Stomach (tissue), 9 donors: Measurements from ENCODE around the gene NUDT16L1. TPM values are rescaled to one million over a fixed set of nuclear protein-coding genes. Genes with fewer than 3 reads are reported as not detected.

ENCODE experiments used
- DNase-seq, 2 donors: peaks; one replicate each; pipeline versions ENCODE4 v3.0.0 to v3.0.0-alpha.2; 2013 to 2019
- H3K27ac ChIP-seq, 5 donors: fragments of 200-600 bp in 4 of 5; sonication (generic) in 4 of 5; one replicate each; pipeline ENCODE4 v1.5.1; 2013 to 2019; ENCODE audit warnings: mild to moderate bottlenecking in 1 of 5, moderate library complexity in 1 of 5
- H3K27me3 ChIP-seq, 3 donors: fragments of 200-600 bp; sonication (generic); one replicate each; pipeline ENCODE4 v1.5.1; 2017 to 2019; ENCODE audit warnings: mixed run types in 1 of 3
- H3K36me3 ChIP-seq, 4 donors: fragments of 200-600 bp; sonication (generic); 1 replicate in 3 of 4; 2 replicates in 1 of 4; pipeline ENCODE4 v1.5.1; 2016 to 2019
- H3K4me1 ChIP-seq, 4 donors: fragments of 200-600 bp; sonication (generic); one replicate each; pipeline ENCODE4 v1.5.1; 2016 to 2019
- H3K4me3 ChIP-seq, 4 donors: fragments of 200-600 bp; sonication (generic) in 3 of 4; one replicate each; pipeline ENCODE4 v1.5.1; 2016 to 2019; ENCODE audit warnings: mild to moderate bottlenecking in 1 of 4
- H3K9me3 ChIP-seq, 4 donors: fragments of 200-600 bp; sonication (generic); one replicate each; pipeline ENCODE4 v1.5.1; 2016 to 2019
- EP300 ChIP-seq: sonication (generic); formaldehyde crosslinking; IDR thresholded peaks from one replicate; pipeline ENCODE4 v1.6.1; 2017; ENCODE audit warnings: antibody characterized with exemption
- POLR2A ChIP-seq, 4 donors: fragments of 450-650 bp; IDR thresholded peaks; one replicate each; pipeline ENCODE4 v1.6.1; 2016; ENCODE audit warnings: antibody characterized with exemption in 4 of 4, control low read depth in 2 of 4, mild to moderate bottlenecking in 1 of 4, moderate library complexity in 1 of 4
- POLR2AphosphoS5 ChIP-seq, 3 donors: sonication (generic); formaldehyde crosslinking; IDR thresholded peaks; one replicate each; pipeline ENCODE4 v1.6.1; 2016; ENCODE audit warnings: antibody characterized with exemption in 3 of 3
- WGBS, 5 donors: extraction: QIAGEN DNeasy Blood & Tissue Kit in 3 of 5; methylation state at CpG; one replicate each; pipeline versions ENCODE4 v1.1.5 to v1.1.7; 2013 to 2018; 5-methylcytosine and 5-hydroxymethylcytosine counted together
- intact Hi-C: fragments of 100-400 bp; cut with DNase I; formaldehyde crosslinking; loops from one replicate; pipeline ENCODE4 v1.15.1; 2023; ENCODE audit warnings: low total_unique reads
- polyA plus RNA-seq, 3 donors: library from polyadenylated mRNA; stranded (reverse); fragments of 200-250 nt; gene quantifications; one replicate each; pipeline ENCODE4 v1.2.3, GENCODE V29; 2013
- total RNA-seq, 5 donors: library from RNA; depleted of rRNA; stranded (reverse); fragments of >200 nt; gene quantifications; one replicate each; pipeline versions ENCODE4 v1.1.0 to v1.2.3, GENCODE V29; 2014 to 2016
- TF ChIP-seq, protein P1 (sequence below), 7 experiments: fragments of 450-650 bp in 4 of 7; fragments of 200-600 bp in 3 of 7; sonication (generic) in 3 of 7; IDR thresholded peaks; one replicate each; pipeline ENCODE4 v1.5.1; 2016 to 2019; ENCODE audit warnings: antibody characterized with exemption in 7 of 7, control low read depth in 2 of 7, mild to moderate bottlenecking in 1 of 7
- donor health status: healthy with polysubstance abuse.
- donor health status: Bipolar disorder and iron deficiency.
- donor health status: healthy.

The NUDT16L1 gene
- total and polyA plus RNA-seq, 8 donors, result 3.5 to 48.2 (median 35.3) TPM

DNA sequence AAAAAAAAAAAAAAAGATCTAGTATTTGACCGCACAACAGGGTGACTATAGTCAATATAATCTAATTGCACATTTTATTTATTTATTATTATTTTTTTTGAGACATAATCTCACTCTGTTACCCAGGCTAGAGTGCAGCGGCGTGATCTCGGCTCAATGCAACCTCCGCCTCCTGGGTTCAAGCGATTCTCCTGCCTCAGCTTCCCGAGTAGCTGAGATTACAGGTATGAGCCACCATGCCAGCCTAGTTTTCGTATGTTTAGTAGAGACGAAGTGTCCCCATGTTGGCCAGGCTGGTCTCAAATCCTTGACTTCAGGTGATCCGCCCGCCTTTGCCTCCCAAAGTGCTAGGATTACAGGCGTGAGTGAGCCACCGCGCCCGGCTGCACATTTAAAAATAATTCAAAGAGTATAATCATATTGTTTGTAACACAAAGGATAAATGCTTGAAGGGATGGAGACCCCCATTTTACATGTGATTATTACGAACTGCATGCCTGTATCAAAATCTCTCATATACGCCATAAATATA lies 39.9 kb downstream of the NUDT16L1 start:
- H3K4me3 ChIP-seq, result peak overlapping the region; percentile 96 to 98 (median 97)
- TF ChIP-seq POLR2A (IDR thresholded peaks at IDR 0.05) (no peak), EP300 (no peak), POLR2AphosphoS5 (IDR thresholded peaks at IDR 0.05) (no peak)
- TF ChIP-seq, protein P1, sequence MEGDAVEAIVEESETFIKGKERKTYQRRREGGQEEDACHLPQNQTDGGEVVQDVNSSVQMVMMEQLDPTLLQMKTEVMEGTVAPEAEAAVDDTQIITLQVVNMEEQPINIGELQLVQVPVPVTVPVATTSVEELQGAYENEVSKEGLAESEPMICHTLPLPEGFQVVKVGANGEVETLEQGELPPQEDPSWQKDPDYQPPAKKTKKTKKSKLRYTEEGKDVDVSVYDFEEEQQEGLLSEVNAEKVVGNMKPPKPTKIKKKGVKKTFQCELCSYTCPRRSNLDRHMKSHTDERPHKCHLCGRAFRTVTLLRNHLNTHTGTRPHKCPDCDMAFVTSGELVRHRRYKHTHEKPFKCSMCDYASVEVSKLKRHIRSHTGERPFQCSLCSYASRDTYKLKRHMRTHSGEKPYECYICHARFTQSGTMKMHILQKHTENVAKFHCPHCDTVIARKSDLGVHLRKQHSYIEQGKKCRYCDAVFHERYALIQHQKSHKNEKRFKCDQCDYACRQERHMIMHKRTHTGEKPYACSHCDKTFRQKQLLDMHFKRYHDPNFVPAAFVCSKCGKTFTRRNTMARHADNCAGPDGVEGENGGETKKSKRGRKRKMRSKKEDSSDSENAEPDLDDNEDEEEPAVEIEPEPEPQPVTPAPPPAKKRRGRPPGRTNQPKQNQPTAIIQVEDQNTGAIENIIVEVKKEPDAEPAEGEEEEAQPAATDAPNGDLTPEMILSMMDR (IDR thresholded peaks at IDR 0.05), result no peak
- no peaks in the 10 kb centered on the region for H3K27me3 ChIP-seq
- intact Hi-C loops, result no loop called here
- peaks cover 9 to 37% (median 28%) of the 10 kb centered on the region in 4 donors for H3K36me3 ChIP-seq
- DNase-seq, result no peak
- H3K9me3 ChIP-seq, result no peaks in the 10 kb centered on the region
- peak overlapping the region in 3 of 5 donors; percentile 86 to 90 (median 88) for H3K27ac ChIP-seq
- WGBS, 5 donors, result 20 to 30% (median 22%) methylated on average over 17 of the region's 17 CpGs
- peaks cover 6 to 23% (median 20%) of the 10 kb centered on the region in 4 donors for H3K4me1 ChIP-seq

DNA sequence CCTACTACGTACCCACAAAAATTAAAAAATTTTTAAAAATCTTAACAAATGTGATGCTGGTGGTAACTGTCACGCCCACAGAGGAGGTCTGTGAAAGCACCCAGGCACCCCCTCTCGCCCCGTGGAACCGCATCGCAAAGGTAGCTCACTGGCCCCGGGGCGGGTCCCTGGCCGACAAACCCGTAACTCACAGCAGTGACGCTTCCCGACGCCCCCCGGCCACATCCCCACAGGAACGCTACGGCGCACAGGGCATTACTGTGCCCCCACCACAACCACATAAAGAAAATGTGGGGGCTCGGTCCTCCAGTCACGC lies 40.3 kb downstream of the NUDT16L1 start:
- Histone ChIP-seq H3K27me3 (no peaks in the 10 kb centered on the region), H3K9me3 (no peaks in the 10 kb centered on the region), H3K36me3 (peaks cover 5 to 33% (median 24%) of the 10 kb centered on the region in 4 donors), H3K4me3 (peak overlapping the region; percentile 96 to 98 (median 97)), H3K4me1 (peaks cover 6 to 23% (median 20%) of the 10 kb centered on the region in 4 donors), H3K27ac (peak overlapping the region; percentile 80 to 93 (median 88))
- intact Hi-C loops, result no loop called here
- no peak for TF ChIP-seq POLR2AphosphoS5 (IDR thresholded peaks at IDR 0.05)
- TF ChIP-seq, protein P1 (IDR thresholded peaks at IDR 0.05), result no peak
- TF ChIP-seq POLR2A (IDR thresholded peaks at IDR 0.05), result no peak
- no peak for TF ChIP-seq EP300
- DNase-seq, result no peak
- WGBS, 5 donors, result 0 to 1% (median 0%) methylated on average over 17 to 19 of the region's 19 CpGs

DNA sequence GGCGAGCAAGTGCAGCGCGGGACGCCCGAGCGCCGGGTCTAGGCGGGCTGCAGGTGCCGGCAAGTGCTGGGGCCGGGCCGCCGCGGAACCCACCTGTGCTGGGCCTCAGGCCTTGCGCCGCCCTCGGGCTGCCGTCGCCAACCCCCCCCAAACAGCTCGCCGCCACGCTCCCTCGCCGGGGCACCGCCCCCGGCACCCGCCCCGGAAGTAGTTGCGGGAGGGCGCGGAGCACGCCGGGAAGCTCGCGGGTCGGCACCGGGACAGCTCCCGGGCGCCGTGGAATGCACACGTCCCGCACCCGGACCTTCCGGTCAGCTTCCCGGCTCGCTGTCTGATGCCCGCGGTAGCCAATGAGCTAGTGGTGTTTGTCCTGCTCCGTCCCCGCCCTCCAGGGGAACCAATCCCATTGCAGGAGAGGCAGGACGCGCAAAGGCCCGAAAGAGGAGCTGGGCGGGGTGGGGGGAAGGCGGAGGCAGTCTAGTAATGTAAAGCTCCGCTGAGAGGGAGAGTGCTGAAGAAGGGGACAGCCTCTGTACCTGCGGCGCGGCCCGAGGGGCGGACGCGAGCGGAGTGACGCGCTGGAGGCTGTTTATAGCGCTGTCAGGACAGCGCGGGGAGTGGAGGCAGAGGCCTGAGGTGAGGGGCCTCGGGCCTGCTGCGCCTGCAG lies 40.8 kb downstream of the NUDT16L1 start, which contains the start of the genes ANKS3 and DNAAF8:
Gene ANKS3 (minus strand): TSS at position 209 of the 667 bp plus-strand sequence. CDS start 4,122 bp downstream, outside the sequence.
Gene DNAAF8 (plus strand): TSS at position 475 of the 667 bp plus-strand sequence. CDS start 1,978 bp downstream, outside the sequence.
- H3K4me3 ChIP-seq, result peak within 1 kb of the TSS; percentile 96 to 98 (median 97)
- intact Hi-C loops, result no loop called here
- no peaks in the 10 kb centered on the region for H3K9me3 ChIP-seq
- 0 to 1% (median 0%) methylated on average over 38 to 70 of the region's 70 CpGs for WGBS, 5 donors
- H3K4me1 ChIP-seq, result peaks cover 6 to 23% (median 20%) of the 10 kb centered on the region in 4 donors
- TF ChIP-seq POLR2A (IDR thresholded peaks at IDR 0.05), result no peak
- TF ChIP-seq EP300, result no peak
- TF ChIP-seq, protein P1 (IDR thresholded peaks at IDR 0.05), result no peak
- TF ChIP-seq POLR2AphosphoS5 (IDR thresholded peaks at IDR 0.05), result peak; percentile 51 to 95 (median 77)
- peak within 1 kb of the TSS; percentile 80 to 93 (median 88) for H3K27ac ChIP-seq
- DNase-seq, result peak; percentile 97 to 98
- no peaks in the 10 kb centered on the region for H3K27me3 ChIP-seq
- peaks cover under 1 to 28% (median 19%) of the 10 kb centered on the region in 4 donors for H3K36me3 ChIP-seq

GRCh38 chr16:4734730-4735535 lies 41.6 kb downstream of the NUDT16L1 start:
- intact Hi-C loops, result no loop called here

More at GRCh38 chr16:4734730-4735535, 41.6 kb downstream of the NUDT16L1 start:
- WGBS, 5 donors, result 6 to 9% (median 7%) methylated on average over 28 to 38 of the region's 38 CpGs
- H3K27me3 ChIP-seq, result no peaks in the 10 kb centered on the region
- TF ChIP-seq POLR2AphosphoS5 (IDR thresholded peaks at IDR 0.05), result peak in 1 of 3 donors; percentile 25
- TF ChIP-seq, protein P1 (IDR thresholded peaks at IDR 0.05), result no peak
- H3K27ac ChIP-seq, result peak overlapping the region; percentile 80 to 93 (median 88)
- peak; percentile 91 to 96 for DNase-seq
- H3K4me3 ChIP-seq, result peak overlapping the region; percentile 96 to 98 (median 97)
- peaks cover 6 to 23% (median 20%) of the 10 kb centered on the region in 4 donors for H3K4me1 ChIP-seq
- H3K9me3 ChIP-seq, result no peaks in the 10 kb centered on the region
- peaks cover 0 to 20% (median 12%) of the 10 kb centered on the region in 4 donors for H3K36me3 ChIP-seq
